DOHH2 (cell line): ENCODE data around the gene ZBTB18.

ENCODE experiments used
- CTCF ChIP-seq: fragments of 200-600 bp; sonication (generic); IDR thresholded peaks from one replicate; pipeline ENCODE4 v1.5.1; 2014; ENCODE audit warnings: antibody characterized with exemption, mild to moderate bottlenecking, low read depth, low read length; ENCODE audit not compliant: poor library complexity, severe bottlenecking
- EZH2phosphoT487 ChIP-seq: fragments of 200-600 bp; sonication (generic); IDR thresholded peaks from 2 replicates; pipeline ENCODE4 v1.6.1; 2017; ENCODE audit warnings: borderline replicate concordance, mild to moderate bottlenecking, antibody characterized with exemption, low read length, moderate library complexity, mixed read lengths

- TF ChIP-seq CTCF (no peak), EZH2phosphoT487 (no peak)
Observed at GRCh38 chr1:244029124-244029523, 22.0 kb upstream of the ZBTB18 start.
